ENCODE measurements around the gene DTX2.
"Not testable (repeated sequence)": the region's sequence is repeated elsewhere in the genome, so short reads cannot be mapped to it uniquely, and the experiment has no call there.

- not testable (repeated sequence) for TF ChIP-seq ZFP3 (CRISPR knock-in tag; IDR thresholded peaks at IDR 0.05); CREB5 (CRISPR knock-in tag; IDR thresholded peaks at IDR 0.05; ENCODE audit: low read depth); PPARA (CRISPR knock-in tag; IDR thresholded peaks at IDR 0.05; ENCODE audit: borderline replicate concordance)
Observed at GRCh38 chr7:76476280-76476679, 14.8 kb downstream of the DTX2 start.
